ENCODE data around the gene SLC9A6. TPM values are rescaled to one million over a fixed set of nuclear protein-coding genes. Genes with fewer than 3 reads are reported as not detected.
A peak's percentile ranks its signal among the peaks of the same experiment; 100 is the strongest.

SLC9A6 gene
- total and polyA plus RNA-seq, 7 experiments from 2014 or later = 16.0 to 24.9 (median 18.9) TPM

GRCh38 chrX:136039968-136040367 lies 54.7 kb downstream of the SLC9A6 start:
- ChIA-PET CTCF (interaction anchor here (1.3 kb wide), 1 partner anchor 123 kb away, joined by 3 read pairs; no protein-coding TSS in a partner anchor), POLR2A (no interaction called here)
- ATAC-seq = no peak
- DNase-seq = no peak
- Histone ChIP-seq H3K27ac (ENCODE audit: low read depth, low read length) (no peak overlapping the region), H3K36me3 (ENCODE audit: control insufficient read depth in 2 of 3, insufficient read depth in 3 of 3, low read length in 3 of 3) (peaks cover 0 to 6% (median 0%) of the 10 kb centered on the region in 3 experiments), H3K4me3 (ENCODE audit: low read length) (no peak overlapping the region), H3K9me3 (ENCODE audit: control insufficient read depth in 2 of 3, low read length in 3 of 3) (no peaks in the 10 kb centered on the region), H3K27me3 (ENCODE audit: control insufficient read depth in 2 of 2, insufficient read depth in 2 of 2, low read length in 2 of 2) (no peaks in the 10 kb centered on the region), H3K4me1 (ENCODE audit: control insufficient read depth in 2 of 2, insufficient read depth in 2 of 2, low read length in 2 of 2) (no peaks in the 10 kb centered on the region)
- no peaks in the 10 kb centered on the region for H3K27me3 Mint-ChIP-seq
- H3K9me3 Mint-ChIP-seq = no peaks in the 10 kb centered on the region
- H3K27ac Mint-ChIP-seq = peak overlapping the region in 1 of 9 donors; percentile 14
- H3K36me3 Mint-ChIP-seq = peaks cover 0 to 8% (median 7%) of the 10 kb centered on the region in 5 donors
- no peaks in the 10 kb centered on the region for H3K4me1 Mint-ChIP-seq
- H3K4me3 Mint-ChIP-seq = no peak overlapping the region
- intact Hi-C loops (cut with micrococcal nuclease) = no loop called here

GRCh38 chrX:136041254-136041812 lies 56.1 kb downstream of the SLC9A6 start:
- no peak overlapping the region for H3K4me3 Mint-ChIP-seq
- no peaks in the 10 kb centered on the region for H3K27me3 Mint-ChIP-seq
- intact Hi-C loops (cut with micrococcal nuclease) = no loop called here
- H3K27ac ChIP-seq (ENCODE audit: low read depth, low read length) = no peak overlapping the region
- peak overlapping the region in 1 of 9 donors; percentile 21 for H3K27ac Mint-ChIP-seq
- ChIA-PET POLR2A (no interaction called here), CTCF (interaction anchor here (1.3 kb wide), 1 partner anchor 121 kb away, joined by 3 read pairs; no protein-coding TSS in a partner anchor)
- no peaks in the 10 kb centered on the region for H3K27me3 ChIP-seq (ENCODE audit: control insufficient read depth in 2 of 2, insufficient read depth in 2 of 2, low read length in 2 of 2)
- H3K36me3 ChIP-seq (ENCODE audit: control insufficient read depth in 2 of 3, insufficient read depth in 3 of 3, low read length in 3 of 3) = peaks cover 0 to 6% (median 0%) of the 10 kb centered on the region in 3 experiments
- H3K36me3 Mint-ChIP-seq = peaks cover 0 to 8% (median 7%) of the 10 kb centered on the region in 5 donors
- H3K4me1 Mint-ChIP-seq = no peaks in the 10 kb centered on the region
- no peak overlapping the region for H3K4me3 ChIP-seq (ENCODE audit: low read length)
- DNase-seq (no peak), ATAC-seq (no peak)
- H3K4me1 ChIP-seq (ENCODE audit: control insufficient read depth in 2 of 2, insufficient read depth in 2 of 2, low read length in 2 of 2) = no peaks in the 10 kb centered on the region
- no peaks in the 10 kb centered on the region for H3K9me3 ChIP-seq (ENCODE audit: control insufficient read depth in 2 of 3, low read length in 3 of 3)
- no peaks in the 10 kb centered on the region for H3K9me3 Mint-ChIP-seq

GRCh38 chrX:136045008-136045407 lies 59.8 kb downstream of the SLC9A6 start:
- Histone ChIP-seq H3K9me3 (ENCODE audit: control insufficient read depth in 2 of 3, low read length in 3 of 3) (no peaks in the 10 kb centered on the region), H3K27ac (ENCODE audit: low read depth, low read length) (no peak overlapping the region), H3K4me3 (ENCODE audit: low read length) (no peak overlapping the region), H3K27me3 (ENCODE audit: control insufficient read depth in 2 of 2, insufficient read depth in 2 of 2, low read length in 2 of 2) (no peaks in the 10 kb centered on the region), H3K36me3 (ENCODE audit: control insufficient read depth in 2 of 3, insufficient read depth in 3 of 3, low read length in 3 of 3) (peaks cover 0 to 4% (median 0%) of the 10 kb centered on the region in 3 experiments), H3K4me1 (ENCODE audit: control insufficient read depth in 2 of 2, insufficient read depth in 2 of 2, low read length in 2 of 2) (no peaks in the 10 kb centered on the region)
- peaks cover 0 to 8% (median 7%) of the 10 kb centered on the region in 5 donors for H3K36me3 Mint-ChIP-seq
- ChIA-PET CTCF (interaction anchor here (1.5 kb wide), 1 partner anchor 17 kb away, joined by 5 read pairs; no protein-coding TSS in a partner anchor), POLR2A (interaction anchor here (2.2 kb wide), 1 partner anchor 12 kb away, joined by 4 read pairs; no protein-coding TSS in a partner anchor)
- H3K27me3 Mint-ChIP-seq = no peaks in the 10 kb centered on the region
- peaks cover 0 to 2% (median 0%) of the 10 kb centered on the region in 11 donors for H3K9me3 Mint-ChIP-seq
- intact Hi-C loops (cut with micrococcal nuclease) = no loop called here
- no peaks in the 10 kb centered on the region for H3K4me1 Mint-ChIP-seq
- ATAC-seq (no peak), DNase-seq (no peak)
- no peak overlapping the region for H3K4me3 Mint-ChIP-seq
- H3K27ac Mint-ChIP-seq = peak overlapping the region in 1 of 9 donors; percentile 48

GRCh38 chrX:136046295-136047015 lies 61.2 kb downstream of the SLC9A6 start:
- H3K27ac Mint-ChIP-seq = peak overlapping the region in 3 of 9 donors; percentile 17 to 30 (median 28)
- CTCF ChIA-PET = interaction anchor here (0.6 kb wide), 1 partner anchor 28 kb away, joined by 3 read pairs; no protein-coding TSS in a partner anchor

GRCh38 chrX:136047016-136047642 lies 61.9 kb downstream of the SLC9A6 start:
- no peaks in the 10 kb centered on the region for H3K36me3 ChIP-seq (ENCODE audit: control insufficient read depth in 2 of 3, insufficient read depth in 3 of 3, low read length in 3 of 3)
- peaks cover 0 to 7% (median 3%) of the 10 kb centered on the region in 5 donors for H3K36me3 Mint-ChIP-seq
- H3K4me1 ChIP-seq (ENCODE audit: control insufficient read depth in 2 of 2, insufficient read depth in 2 of 2, low read length in 2 of 2) = no peaks in the 10 kb centered on the region
- H3K4me1 Mint-ChIP-seq = no peaks in the 10 kb centered on the region
- H3K9me3 Mint-ChIP-seq = peaks cover 0 to 2% (median 0%) of the 10 kb centered on the region in 11 donors
- H3K4me3 ChIP-seq (ENCODE audit: low read length) = no peak overlapping the region
- H3K27me3 ChIP-seq (ENCODE audit: control insufficient read depth in 2 of 2, insufficient read depth in 2 of 2, low read length in 2 of 2) = no peaks in the 10 kb centered on the region
- POLR2A ChIA-PET = no interaction called here
- H3K27me3 Mint-ChIP-seq = no peaks in the 10 kb centered on the region
- H3K4me3 Mint-ChIP-seq = no peak overlapping the region
- CTCF ChIA-PET = interaction anchor here (0.6 kb wide), 1 partner anchor 27 kb away, joined by 3 read pairs; no protein-coding TSS in a partner anchor
- no peaks in the 10 kb centered on the region for H3K9me3 ChIP-seq (ENCODE audit: control insufficient read depth in 2 of 3, low read length in 3 of 3)
- ATAC-seq (no peak), DNase-seq (no peak)
- H3K27ac ChIP-seq (ENCODE audit: low read depth, low read length) = no peak overlapping the region
- intact Hi-C loops (cut with micrococcal nuclease) = no loop called here
- peak overlapping the region in 1 of 9 donors; percentile 28 for H3K27ac Mint-ChIP-seq

More at GRCh38 chrX:136046295-136047015, 61.2 kb downstream of the SLC9A6 start:
- Histone ChIP-seq H3K4me3 (ENCODE audit: low read length) (no peak overlapping the region), H3K27ac (ENCODE audit: low read depth, low read length) (no peak overlapping the region), H3K9me3 (ENCODE audit: control insufficient read depth in 2 of 3, low read length in 3 of 3) (no peaks in the 10 kb centered on the region), H3K27me3 (ENCODE audit: control insufficient read depth in 2 of 2, insufficient read depth in 2 of 2, low read length in 2 of 2) (no peaks in the 10 kb centered on the region), H3K36me3 (ENCODE audit: control insufficient read depth in 2 of 3, insufficient read depth in 3 of 3, low read length in 3 of 3) (no peaks in the 10 kb centered on the region), H3K4me1 (ENCODE audit: control insufficient read depth in 2 of 2, insufficient read depth in 2 of 2, low read length in 2 of 2) (no peaks in the 10 kb centered on the region)
- H3K9me3 Mint-ChIP-seq = peaks cover 0 to 2% (median 0%) of the 10 kb centered on the region in 11 donors
- H3K4me1 Mint-ChIP-seq = no peaks in the 10 kb centered on the region
- ATAC-seq (no peak), DNase-seq (no peak)
- no peaks in the 10 kb centered on the region for H3K27me3 Mint-ChIP-seq
- intact Hi-C loops (cut with micrococcal nuclease) = no loop called here
- POLR2A ChIA-PET = no interaction called here
- H3K4me3 Mint-ChIP-seq = no peak overlapping the region
- H3K36me3 Mint-ChIP-seq = peaks cover 0 to 7% (median 6%) of the 10 kb centered on the region in 5 donors

GRCh38 chrX:136047969-136048368 lies 62.7 kb downstream of the SLC9A6 start:
- Histone ChIP-seq H3K4me3 (ENCODE audit: low read length) (no peak overlapping the region), H3K36me3 (ENCODE audit: control insufficient read depth in 2 of 3, insufficient read depth in 3 of 3, low read length in 3 of 3) (no peaks in the 10 kb centered on the region), H3K27ac (ENCODE audit: low read depth, low read length) (no peak overlapping the region), H3K27me3 (ENCODE audit: control insufficient read depth in 2 of 2, insufficient read depth in 2 of 2, low read length in 2 of 2) (no peaks in the 10 kb centered on the region), H3K9me3 (ENCODE audit: control insufficient read depth in 2 of 3, low read length in 3 of 3) (no peaks in the 10 kb centered on the region), H3K4me1 (ENCODE audit: control insufficient read depth in 2 of 2, insufficient read depth in 2 of 2, low read length in 2 of 2) (no peaks in the 10 kb centered on the region)
- ChIA-PET CTCF (no interaction called here), POLR2A (no interaction called here)
- intact Hi-C loops (cut with micrococcal nuclease) = no loop called here
- ATAC-seq = no peak
- Mint-ChIP-seq H3K36me3 (peaks cover 0 to 7% (median 3%) of the 10 kb centered on the region in 5 donors), H3K9me3 (peaks cover 0 to 2% (median 0%) of the 10 kb centered on the region in 11 donors), H3K4me1 (no peaks in the 10 kb centered on the region), H3K27ac (no peak overlapping the region), H3K4me3 (no peak overlapping the region), H3K27me3 (no peaks in the 10 kb centered on the region)
- DNase-seq = no peak

Data from naive thymus-derived CD4-positive, alpha-beta T cell (primary cell).